GM19238 (cell line): ENCODE results near the gene DNM3.
A peak's percentile ranks its signal among the peaks of the same experiment; 100 is the strongest.

Source experiments
- DNase-seq: peaks from one replicate; pipeline ENCODE4 v3.0.0; 2011; ENCODE audit warnings: low spot score; ENCODE audit not compliant: insufficient read length

The DNM3 gene

DNA sequence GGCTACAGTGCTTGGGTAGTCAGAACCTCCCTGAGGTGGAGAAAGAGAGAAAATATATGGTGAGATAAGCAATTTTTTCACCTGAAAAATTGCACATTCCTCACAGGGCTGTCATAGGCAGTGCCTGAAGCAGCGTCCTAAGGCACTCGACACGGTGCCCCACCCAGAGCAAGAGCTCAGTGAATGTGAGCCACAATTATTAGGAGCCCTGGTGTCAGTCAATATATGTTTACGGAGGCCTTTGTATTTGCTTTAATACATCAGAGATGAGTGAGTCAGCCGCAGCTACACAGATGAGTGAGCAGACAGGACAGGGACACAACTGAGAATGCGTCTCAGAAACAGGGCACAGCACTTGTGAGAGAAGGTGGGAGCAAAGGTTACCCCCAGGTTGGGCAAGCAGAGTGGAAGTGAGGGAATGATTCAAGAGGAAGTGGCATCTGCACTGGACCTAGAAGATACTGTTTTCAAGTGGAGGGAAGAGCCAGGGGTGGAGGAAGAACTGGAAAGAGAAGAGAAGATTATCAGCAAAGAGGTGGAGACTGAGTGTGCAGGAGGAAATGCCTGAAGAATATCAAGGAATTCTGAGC lies 607.8 kb downstream of the DNM3 start:
- no peak for DNase-seq

GRCh38 chr1:172449585-172450523 lies 608.6 kb downstream of the DNM3 start:
- peak; percentile 26 for DNase-seq

- DNase-seq: no peak
Observed at GRCh38 chr1:172450524-172450885, 609.2 kb downstream of the DNM3 start.

DNA sequence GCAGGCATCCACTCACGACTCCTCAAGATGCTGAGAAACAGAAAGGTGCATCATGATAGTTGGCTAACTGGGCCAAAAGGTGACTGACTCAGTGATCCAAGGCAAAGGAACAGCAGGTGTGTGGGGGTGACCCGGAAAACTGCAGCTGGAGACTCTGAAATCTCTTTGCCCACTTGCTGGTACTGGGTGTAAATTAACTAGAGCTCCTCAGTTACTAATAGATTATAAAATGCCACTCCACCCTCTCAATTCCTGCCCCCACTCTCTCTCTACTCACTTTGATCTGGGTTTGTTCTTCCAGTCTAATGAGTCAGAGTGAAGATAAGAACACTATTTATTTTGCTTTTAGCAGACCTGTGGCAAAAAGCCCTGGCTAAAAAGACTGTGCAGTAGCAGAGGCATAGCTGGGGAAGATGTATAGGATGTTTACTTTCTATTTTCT lies 609.7 kb downstream of the DNM3 start:
- DNase-seq: no peak

GRCh38 chr1:172452536-172453152 lies 611.3 kb downstream of the DNM3 start:
- no peak for DNase-seq

GRCh38 chr1:172453153-172453545 lies 611.9 kb downstream of the DNM3 start:
- DNase-seq: no peak

GRCh38 chr1:172453607-172454006 lies 612.3 kb downstream of the DNM3 start:
- no peak for DNase-seq

GRCh38 chr1:172455451-172455850 lies 614.2 kb downstream of the DNM3 start:
- no peak for DNase-seq

- DNase-seq: no peak
Observed at GRCh38 chr1:172456344-172456769, 615.1 kb downstream of the DNM3 start.

DNA sequence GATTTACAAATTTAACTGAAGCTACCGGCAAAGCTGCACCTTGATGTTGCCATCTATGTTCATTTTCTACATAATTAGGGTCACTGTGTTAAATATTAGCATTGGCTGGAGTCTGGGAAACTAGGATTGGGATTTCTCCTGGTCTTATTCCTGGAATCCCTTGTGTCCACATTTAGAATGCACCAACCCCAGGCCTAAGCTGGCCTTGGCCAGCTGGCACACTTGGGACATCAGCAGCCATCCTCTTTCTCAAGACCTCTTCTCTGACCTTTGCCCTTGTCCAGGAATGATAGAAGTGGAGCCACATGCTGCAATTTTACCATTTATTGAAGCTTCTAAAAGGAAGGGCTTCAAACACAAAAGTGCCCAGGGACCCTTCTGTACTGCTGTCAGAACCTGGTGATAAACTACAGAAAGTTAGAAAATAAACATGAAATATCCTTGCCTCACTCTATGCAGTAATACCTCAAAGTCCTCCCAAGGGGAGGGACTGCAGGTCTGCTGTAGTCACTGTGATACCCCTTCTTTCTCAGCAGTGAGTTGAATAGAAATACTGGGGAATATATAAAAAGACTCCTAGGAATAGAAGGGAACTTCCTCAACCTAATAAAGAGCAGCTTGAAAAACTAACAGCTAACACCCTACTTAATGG lies 616.3 kb downstream of the DNM3 start:
- DNase-seq: no peak

DNA sequence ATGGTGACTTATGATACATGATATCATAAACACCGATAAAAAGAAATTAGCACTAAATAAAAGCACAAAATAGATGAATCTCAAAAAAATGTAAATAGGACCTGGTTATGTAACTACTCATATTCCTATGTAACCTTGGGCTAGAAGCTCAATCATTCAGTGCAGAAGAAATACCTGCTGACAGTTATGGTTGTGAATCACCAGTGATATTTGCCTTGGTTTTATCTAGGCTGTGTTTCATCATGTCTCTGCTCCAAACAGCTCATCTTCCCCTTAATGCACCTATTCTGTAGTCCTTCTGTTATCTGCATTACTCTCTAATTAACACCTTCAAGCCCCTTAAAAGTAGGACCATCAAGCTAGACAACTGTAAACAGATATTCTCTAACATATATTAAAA lies 618.9 kb downstream of the DNM3 start:
- DNase-seq: no peak

DNA sequence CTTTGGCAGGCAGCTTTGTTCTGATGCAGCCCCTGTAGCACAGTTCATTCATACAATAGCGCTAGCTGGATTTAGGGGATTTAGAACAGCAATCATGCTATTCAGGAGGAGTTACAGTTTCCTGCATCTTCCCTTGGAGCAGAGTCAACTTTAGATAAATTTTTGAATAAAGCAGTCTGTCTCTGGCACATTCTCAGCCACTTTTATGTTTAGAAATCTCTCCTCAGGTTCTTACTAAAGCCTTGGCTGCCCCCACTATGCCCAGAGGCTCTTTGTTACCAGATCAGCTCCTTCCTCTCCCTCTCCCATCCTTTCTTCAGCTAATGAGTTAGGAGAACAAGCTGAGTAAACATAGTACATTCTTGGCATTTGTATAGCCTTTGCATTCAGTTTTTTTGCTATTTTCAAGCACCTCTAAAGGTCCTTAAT lies 619.6 kb downstream of the DNM3 start:
- DNase-seq: no peak
